Activated CD4-positive, alpha-beta T cell treated with anti-CD3 and anti-CD28 coated beads, Interleukin-2, Interleukin-4, amounts not matched to agents 100 ng/mL and 50 ng/mL, durations not matched to agents 16 hours and 8 hours (primary cell): ENCODE results near the gene SOWAHB.
"Not testable (repeated sequence)": the region's sequence is repeated elsewhere in the genome, so short reads cannot be mapped to it uniquely, and the experiment has no call there.

Experiments used
- DNase-seq: peaks from one replicate; pipeline ENCODE4 v3.0.0-alpha.2; 2020; ENCODE audit warnings: low spot score

SOWAHB gene

DNA sequence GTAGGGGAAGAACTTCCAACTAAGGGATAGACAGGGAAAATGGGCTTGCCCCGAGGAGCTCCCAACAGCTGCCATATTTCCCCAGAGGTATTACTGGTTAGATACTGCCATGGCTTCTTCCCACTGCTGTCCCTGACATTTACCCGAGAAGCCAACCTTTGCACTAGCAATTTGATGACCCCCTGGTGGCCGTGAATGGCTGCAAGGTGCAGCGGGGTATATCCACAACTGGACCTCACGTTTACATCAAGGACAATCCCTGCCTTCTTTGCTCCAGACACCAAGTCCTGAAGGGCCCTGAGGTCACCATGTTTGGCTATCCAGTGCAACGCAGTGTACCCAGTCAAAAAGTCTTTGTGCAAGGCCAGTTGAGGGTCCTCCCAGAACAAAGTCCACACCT lies 2.3 kb downstream of the SOWAHB start:
- no peak for DNase-seq

DNA sequence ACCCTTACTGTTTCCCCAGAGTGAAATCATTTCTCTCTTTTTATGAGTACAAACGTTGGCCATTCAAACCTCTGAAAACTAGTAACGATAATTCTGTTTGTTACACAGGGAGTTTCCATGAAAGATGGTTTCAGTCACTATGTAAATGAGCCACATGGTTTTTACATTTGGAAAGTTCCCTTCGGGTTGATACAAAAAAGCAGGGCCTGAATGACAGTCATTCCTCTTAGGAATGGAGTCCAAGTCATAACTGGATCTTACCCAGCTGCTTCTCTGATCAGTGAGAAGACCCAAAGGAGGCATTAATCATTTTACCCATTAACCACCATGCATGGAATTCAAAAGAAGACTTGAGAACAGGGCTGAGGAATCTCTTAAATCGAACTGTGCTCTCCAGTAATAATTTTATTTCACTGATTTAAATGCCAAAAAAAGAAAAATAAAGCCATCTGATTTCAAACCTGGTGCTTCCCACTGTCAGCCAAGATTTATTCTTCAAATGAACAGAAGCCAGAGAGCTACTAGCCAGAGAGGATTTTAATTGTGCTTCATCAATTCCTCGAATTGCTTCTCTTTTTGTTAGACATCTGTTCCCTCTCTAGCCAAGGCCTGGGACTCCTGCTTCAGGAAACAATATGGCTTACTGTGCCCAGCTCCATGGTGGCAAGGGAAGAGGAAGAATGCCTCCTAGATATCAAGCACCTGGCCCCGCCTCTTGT lies 3.2 kb downstream of the SOWAHB start:
- DNase-seq: no peak

DNA sequence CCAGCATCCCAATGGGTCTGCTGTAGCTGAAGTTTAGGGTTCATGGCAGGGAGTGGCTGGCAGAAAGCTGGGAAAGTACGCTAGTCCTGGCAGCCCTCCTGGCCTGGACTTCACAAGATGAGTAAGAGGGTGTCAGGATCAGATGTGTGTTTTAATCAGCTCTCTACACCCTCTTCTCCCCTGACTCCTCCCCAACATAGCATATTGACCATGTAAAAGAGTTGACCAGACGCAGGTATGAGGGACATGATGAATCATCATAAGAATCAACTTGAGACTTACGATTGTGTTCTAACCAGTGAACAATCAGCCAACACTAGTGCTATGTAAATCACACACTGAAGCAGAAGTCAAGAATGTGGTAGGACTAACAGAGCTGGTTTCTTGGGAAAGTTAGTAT lies 5.3 kb downstream of the SOWAHB start:
- DNase-seq: no peak

DNA sequence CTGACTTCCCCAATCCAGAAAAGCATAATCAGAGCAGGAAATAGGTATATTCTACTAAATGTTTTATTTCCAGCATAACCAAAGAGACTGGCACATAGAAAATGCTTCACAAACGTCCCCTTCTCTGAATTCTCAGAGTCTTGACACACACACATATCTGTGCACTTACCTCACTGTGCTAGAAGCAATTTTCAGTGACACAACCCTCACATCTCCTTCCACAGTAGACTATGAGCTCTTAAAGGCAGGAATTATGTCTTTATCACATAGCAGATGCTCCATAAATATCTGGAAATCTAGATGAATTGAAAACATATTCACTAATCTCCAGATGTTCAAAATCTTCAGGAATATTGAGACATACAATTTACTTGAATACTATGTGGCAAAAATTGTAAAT lies 5.9 kb downstream of the SOWAHB start:
- DNase-seq: no peak

DNA sequence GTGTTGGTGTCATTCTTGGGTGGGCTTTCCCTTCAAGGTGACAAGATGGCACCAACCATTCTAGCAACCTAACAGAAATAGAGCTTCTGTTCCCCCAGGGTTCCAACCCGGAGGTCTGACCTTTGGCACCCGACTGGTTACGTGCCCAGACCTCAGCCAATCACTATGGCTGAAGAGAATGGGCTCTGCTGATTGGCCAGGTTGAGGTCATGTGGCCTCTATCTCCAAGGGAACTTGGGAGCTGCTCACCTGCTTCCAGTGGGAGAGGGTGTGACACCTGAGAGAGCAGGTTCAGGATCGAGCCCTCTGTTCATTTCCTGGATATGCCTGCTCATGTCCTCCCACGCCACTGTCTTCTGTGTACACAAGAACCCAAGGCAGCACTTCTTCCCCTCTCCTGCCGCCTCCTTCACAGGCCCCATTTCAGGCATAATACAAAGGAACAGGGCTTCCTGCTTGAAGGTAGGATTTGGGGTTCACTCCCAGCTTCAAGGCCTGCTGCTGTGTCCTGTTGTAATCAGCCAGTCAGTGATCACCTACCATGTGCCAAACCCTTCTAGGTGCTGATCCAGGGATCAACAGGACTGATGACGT lies 11.0 kb downstream of the SOWAHB start:
- DNase-seq: no peak

DNA sequence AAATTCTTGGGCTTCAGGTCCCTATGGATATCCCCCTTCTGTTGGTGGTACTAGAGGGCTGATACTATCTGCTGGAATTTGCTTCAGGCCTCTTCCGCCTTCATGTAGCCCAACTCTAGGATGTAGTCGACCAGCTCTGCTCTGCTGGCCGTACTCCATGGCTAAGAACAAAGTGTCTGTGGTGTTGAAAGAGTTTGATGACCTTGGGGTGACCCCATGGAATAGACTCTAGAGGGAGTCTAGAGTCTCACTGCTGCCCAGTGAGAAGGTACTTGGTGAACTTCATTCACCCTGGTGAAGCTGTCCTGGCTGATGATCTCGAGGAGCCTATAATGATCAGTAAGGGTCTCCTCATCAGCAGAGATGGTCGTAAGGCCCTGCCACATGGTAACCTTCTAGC lies 11.7 kb downstream of the SOWAHB start:
- no peak for DNase-seq

DNA sequence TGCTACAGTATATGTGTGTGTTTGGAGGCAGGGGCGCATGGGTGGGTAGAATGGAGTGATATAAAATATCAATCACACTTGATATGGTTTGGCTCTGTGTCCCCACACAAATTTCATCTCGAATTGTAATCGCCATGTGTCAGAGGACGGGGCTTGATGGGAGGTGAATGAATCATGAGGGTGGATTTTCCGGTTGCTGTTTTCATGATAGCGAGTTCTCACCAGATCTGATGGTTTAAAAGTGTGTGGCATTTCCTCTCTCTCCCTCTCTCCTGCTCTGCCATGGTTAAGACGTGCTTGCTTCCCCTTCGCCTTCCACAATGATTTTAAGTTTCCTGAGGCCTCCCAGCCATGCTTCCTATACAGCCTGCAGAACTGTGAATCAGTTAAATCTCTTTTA lies 14.8 kb downstream of the SOWAHB start:
- DNase-seq: no peak

DNA sequence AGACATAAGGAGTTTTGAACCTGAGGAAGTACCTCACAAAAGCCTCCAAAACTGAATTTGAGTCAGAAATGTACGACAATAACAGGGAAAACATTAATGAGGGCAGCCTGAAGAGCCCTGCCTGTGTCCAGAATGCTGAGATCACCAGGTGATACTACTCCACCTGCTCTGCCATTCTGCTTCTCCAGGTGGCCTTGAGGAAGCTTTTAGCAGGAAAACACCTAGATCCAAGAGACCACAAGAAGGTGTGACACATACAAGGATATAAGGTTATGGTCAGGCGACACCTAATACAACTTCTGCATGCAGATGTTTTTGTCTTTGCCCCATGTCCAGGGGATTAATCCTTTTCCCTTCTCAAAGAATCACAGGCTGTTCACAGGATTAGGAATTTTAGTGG lies 15.3 kb downstream of the SOWAHB start:
- DNase-seq: no peak

DNA sequence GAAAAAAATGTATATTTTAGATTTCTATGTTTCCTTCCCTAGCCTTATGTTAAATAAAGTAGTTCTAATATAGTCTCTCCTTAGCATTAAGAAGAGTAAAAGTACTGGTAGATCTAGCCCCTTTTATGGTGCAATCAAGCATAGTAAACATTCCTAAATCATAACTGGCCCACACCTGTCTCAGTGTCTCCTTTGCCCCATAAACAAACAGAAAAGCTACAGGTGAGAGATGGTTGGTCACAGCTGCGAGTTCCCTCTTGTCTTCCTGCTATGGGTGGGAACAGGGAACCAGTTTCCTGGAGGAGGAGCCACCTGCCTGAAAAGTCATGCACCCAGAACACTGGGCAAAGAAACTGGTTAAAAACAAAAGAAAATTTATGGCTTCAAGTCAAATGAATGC lies 16.6 kb downstream of the SOWAHB start:
- no peak for DNase-seq

DNA sequence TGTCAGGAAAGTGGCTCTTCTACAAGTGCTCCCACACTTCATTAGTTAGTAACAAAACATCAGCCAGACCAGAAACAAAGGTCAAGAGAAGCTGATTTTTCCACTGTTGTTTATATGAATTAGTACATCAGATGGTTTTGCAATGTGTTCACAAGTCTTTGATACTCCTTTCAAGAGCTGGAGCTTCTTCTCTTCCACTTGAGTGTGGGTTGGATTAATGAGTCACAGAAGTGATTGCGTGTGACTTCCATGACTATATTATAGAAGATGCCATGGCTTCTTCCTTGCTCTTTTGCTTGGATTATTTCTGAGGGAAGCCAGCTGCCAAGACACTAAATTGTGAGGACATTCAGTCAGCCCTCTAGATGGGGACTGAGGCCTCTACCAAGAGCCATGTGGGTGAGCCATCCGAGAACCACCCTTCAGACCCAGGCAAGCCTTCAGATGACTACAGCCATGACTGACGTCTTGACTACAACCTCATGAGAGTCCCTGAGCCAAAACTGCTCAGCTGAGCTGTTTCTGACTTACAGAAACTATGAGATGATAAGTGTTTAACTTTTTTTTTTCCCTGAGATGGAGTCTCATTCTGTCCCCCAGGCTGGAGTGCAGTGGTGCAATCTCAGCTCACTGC lies 18.1 kb downstream of the SOWAHB start:
- DNase-seq: no peak

DNA sequence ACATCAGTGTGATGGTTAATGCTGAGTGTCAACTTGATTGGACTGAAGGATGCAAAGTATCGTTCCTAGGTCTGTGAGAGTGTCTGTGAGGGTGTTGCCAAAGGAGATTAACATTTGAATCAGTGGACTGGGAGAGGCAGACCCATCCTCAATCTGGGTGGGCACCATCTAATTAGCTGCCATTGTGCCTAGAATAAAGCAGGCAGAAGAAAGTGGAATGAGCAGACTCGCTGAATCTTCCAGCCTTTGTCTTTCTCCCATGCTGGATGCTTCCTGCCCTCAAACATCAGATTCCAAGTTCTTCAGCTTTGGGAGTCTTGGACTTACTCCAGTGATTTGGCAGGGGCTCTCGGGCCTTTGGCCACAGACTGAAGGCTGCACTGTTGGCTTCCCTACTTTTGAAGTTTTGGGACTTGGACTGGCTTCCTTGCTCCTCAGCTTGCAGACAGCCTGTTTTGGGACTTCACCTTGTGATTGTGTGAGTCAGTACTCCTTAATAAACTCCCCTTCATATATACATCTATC lies 19.2 kb downstream of the SOWAHB start:
- not testable (repeated sequence) for DNase-seq

DNA sequence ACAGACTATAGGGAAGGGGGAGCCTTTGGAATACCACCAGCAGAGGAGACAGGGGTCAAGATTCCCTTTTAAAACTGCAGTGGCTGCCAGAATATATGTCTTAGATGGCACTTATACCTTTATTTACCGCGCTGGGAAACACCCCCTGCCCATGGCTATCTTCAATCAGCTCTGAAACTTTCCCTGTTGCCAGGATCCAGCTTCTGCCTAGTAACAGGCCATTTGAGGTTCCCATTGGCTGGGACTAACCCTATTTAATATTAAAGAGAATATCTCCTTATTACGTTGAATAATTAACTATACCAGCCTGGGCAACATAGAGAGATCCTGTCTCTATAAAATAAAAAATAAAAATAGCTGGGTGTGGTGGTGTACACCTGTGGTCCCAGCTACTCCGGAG lies 23.8 kb downstream of the SOWAHB start:
- DNase-seq: no peak

DNA sequence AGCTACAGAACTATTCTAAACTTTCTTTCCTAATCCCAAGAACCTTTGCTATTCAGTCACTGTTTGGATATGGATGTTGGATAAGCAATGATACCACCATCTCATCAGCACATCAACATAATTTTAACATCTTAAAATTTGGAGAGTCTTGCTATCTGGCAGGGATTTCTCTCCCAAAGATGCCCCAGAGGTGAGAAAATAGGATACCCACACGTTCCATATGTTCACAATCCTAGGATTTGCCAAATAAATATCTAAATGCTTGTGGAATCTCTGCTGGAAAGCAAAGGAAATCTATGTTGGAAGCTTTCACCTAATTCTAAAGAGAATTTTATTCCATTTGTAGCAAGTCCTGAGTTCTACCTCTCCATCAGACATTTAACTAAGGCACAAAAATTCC lies 24.4 kb downstream of the SOWAHB start:
- no peak for DNase-seq

DNA sequence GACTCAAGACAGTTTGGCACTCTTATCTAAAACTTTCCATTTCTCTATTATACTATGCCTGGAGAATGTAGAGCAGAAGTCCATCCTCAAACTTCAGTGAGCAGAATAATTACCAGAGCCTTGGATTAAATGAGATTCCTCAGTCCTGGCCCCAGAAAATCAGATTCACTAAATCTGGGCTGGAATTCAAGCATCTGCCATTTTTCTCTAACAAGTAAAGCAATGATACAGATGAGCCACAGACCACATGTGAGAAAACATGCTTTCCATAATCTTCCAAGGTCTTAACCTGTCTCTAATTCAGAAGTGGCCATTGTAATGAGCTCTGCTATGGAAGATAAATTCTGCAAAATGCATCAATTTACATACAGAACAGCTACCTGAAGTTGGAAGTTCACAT lies 25.4 kb downstream of the SOWAHB start:
- DNase-seq: no peak

DNA sequence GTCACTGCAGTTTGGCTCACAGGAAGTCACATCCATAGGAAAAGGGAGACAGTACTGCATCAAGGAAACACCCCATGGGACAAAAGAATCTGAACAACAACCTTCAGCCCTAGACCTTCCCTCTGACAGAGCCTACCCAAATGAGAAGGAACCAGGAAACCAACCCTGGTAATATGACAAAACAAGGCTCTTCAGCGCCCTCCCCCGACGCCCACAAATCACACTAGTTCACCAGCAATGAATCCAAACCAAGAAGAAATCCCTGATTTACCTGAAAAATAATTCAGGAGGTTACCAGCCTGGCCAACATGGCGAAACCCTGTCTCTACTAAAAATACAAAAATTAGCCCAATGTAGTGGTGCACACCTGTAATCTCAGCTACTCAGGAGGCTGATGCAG lies 29.2 kb downstream of the SOWAHB start:
- DNase-seq: not testable (repeated sequence)

DNA sequence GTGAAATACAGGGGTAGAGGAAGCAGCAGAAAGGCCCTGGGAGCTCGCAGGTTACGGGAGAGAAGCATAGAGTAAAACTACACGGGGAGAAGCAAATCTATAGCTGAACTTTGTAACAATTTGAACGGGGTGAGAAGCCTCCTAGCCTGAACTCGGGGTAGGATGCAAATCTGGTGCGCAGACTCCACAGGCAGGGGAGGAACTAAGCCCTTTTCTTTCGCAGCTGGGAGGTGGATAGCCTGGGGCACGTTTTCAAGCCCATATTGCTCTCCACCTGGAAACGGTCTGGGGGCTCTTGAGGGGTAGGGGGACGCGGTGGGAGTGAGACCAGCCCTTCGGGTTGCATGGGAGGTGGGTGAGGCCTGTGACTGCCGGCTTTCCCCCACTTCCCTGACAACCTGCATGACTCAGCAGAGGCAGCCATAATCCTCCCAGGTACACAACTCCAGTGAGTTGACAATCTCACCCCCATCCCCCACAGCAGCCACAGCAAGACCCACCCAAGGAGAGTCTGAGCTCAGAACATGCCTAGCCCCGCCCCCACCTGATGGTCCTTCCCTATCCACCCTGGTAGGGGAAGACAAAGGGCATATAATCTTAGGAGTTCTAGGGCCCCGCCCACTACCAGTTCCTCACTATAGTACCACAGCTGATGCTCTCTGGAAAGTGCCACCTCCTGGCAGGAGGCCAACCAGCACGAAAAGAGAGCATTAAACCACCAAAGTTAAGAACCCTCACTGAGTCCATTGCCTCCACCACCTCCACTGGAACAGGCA lies 29.9 kb downstream of the SOWAHB start:
- DNase-seq: no peak

DNA sequence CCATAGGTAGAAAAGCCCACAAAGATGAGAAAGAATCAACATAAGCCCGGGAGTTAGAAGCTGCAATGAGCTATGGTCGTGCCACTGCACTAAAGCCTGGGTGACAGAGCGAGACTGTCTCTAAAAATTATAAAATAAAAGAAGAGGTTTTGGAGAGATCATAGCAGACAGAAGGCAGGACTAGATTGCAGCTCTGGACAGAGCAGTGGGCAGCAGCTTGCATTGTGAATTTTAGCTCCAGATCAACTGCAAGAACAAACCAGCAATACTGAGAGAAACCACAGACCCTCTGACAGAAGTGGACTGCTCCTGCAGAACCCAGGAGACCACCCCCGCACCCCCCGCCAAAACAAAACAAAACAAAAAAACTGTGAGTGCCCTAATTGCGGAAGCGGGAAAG lies 30.6 kb downstream of the SOWAHB start:
- DNase-seq: no peak

DNA sequence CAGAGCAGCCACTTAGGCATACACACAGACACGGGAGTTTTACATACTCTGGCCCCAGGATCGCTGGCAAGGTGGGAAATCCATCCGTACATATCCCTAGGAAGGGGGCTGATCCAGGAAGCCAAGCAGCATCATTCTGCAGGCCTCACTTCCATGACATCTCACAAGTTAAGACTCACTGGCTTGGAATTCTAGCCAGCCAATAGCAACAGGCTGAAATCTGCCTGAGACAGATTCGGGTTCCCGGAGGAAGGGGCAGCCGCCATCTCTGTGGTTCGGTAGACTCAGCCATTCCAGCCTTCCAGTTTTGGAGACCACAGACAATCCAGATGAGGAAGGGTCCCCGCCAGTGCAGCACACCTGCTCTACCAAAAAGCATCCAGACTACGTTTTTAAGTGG lies 31.3 kb downstream of the SOWAHB start:
- DNase-seq: no peak

DNA sequence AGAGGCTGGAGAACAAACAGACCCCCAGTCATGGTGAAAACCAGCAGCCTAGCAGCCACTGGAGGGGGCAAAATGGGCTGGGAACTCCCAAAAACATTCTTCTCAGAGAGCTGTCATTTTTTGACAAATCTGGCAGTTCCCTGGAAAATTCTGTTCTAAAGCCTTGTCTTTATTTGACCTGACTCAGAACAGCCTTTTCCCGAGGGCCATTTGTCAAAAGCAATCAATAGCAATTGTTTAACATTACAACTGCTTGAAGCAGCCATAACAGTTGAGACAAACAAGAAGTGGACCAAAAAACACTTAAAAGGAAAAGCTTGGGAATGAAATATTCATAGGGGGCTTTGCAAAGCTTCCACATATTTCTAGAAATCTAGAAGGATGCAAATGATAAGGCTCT lies 39.6 kb downstream of the SOWAHB start:
- DNase-seq: no peak

DNA sequence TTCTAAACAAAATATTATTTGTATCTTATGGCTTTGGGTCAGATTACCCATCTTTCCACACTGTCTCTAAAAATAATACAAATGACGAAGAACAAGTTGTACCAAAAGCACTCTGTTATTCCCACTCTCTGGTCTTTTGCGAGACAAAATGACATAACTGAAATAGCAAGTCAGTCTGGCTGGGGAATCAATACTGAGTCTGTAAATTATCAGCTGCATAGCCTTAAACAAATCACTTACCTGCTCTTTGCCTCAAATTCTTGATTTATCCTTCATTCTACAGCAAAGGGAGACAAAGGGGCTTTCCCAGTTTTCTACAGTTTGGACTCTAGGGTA lies 40.9 kb downstream of the SOWAHB start:
- no peak for DNase-seq

DNA sequence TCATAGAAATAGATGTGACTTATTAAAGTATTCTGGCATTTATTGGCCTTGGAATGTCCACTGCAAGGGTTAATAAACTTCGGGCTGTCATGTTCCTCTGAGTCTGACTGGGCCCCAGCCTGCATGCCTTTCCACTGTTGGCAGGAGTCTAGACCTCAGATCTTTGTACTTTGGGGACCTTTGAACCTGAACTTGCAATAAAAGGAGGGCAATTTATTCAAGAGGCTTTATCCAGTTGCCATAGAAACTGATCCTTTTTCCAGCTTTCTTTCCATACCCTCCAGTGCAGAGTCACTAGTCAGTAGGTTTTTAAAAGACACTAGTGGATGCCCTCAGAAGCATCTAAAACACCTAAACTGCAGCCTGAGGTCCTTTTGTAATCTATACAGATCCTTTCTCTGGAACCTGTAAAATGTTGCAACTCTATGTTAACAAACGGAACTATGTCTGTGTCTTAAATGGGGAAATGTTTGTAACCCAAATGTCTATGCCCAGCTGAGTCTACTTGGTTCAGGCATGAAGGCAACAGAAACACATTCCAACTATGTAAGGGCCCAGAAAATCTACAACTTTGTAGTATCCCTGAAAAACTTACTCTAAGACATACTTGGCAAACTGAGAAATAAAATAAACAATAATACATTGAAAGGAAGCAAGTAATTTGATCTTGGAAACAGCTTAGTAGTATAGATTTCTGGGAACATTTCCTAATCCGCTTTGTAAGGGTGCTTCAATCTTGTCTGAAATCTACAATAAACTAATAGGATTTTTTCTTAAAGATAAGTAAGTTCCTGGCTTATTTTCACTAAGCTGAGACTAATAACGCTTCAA lies 41.5 kb downstream of the SOWAHB start:
- no peak for DNase-seq

DNA sequence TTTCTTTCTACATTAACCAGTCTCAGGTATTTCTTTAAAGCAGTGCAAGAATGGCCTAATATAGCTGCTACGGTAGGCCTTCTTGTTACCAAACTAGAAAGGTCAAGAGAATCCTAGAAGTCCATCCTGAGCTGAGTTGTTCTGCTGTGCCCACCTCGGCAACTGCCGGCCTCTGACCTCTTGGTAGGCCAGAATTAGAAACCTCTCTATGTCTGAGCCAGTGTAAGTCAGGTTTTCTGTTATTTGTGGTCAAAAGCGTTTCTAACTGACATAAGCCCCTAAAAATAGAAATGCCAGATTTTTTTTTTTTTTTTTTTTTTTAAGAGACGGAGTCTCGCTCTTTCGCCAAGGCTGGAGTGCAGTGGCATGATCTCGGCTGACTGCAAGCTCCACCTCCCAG lies 43.1 kb downstream of the SOWAHB start:
- DNase-seq: no peak
